H9 (cell line): ENCODE results near the gene CFAP90. TPM values are rescaled to one million over a fixed set of nuclear protein-coding genes. Genes with fewer than 3 reads are reported as not detected.

ENCODE experiments used
- DNase-seq: peaks from one replicate; pipeline ENCODE4 v3.0.0-alpha.2; 2017
- H2AFZ ChIP-seq: one replicate; pipeline ENCODE4 v1.6.1; 2013; ENCODE audit warnings: mild to moderate bottlenecking, low read length, control low read depth, moderate library complexity
- H2AK5ac ChIP-seq: 2 replicates; pipeline ENCODE4 v1.6.1; 2013; ENCODE audit warnings: low read length, control low read depth, mixed read lengths; ENCODE audit not compliant: insufficient read length
- H2BK120ac ChIP-seq: one replicate; pipeline ENCODE4 v1.6.1; 2013; ENCODE audit warnings: low read depth, mild to moderate bottlenecking, low read length, control low read depth, inconsistent platforms; ENCODE audit not compliant: poor library complexity, severe bottlenecking
- H2BK12ac ChIP-seq: 2 replicates; pipeline ENCODE4 v1.6.1; 2013; ENCODE audit warnings: low read length, control low read depth, mixed read lengths, low read depth; ENCODE audit not compliant: insufficient read length
- H2BK15ac ChIP-seq: 2 replicates; pipeline ENCODE4 v1.6.1; 2013; ENCODE audit warnings: low read depth, low read length, control low read depth
- H2BK20ac ChIP-seq: one replicate; pipeline ENCODE4 v1.6.1; 2013; ENCODE audit warnings: low read depth, mild to moderate bottlenecking, low read length, control low read depth, inconsistent platforms; ENCODE audit not compliant: poor library complexity, severe bottlenecking
- H2BK5ac ChIP-seq: 2 replicates; pipeline ENCODE4 v1.6.1; 2013; ENCODE audit warnings: low read length, control low read depth, mixed read lengths; ENCODE audit not compliant: insufficient read length
- H3K14ac ChIP-seq: 2 replicates; pipeline ENCODE4 v1.6.1; 2013; ENCODE audit warnings: low read length, control low read depth; ENCODE audit not compliant: insufficient read depth
- H3K18ac ChIP-seq: 2 replicates; pipeline ENCODE4 v1.6.1; 2013; ENCODE audit warnings: low read depth, mild to moderate bottlenecking, mixed read lengths, low read length, control low read depth; ENCODE audit not compliant: insufficient read length
- H3K23ac ChIP-seq: 2 replicates; pipeline ENCODE4 v1.6.1; 2013; ENCODE audit warnings: low read length, control low read depth, mixed read lengths, low read depth; ENCODE audit not compliant: insufficient read length
- H3K23me2 ChIP-seq: 2 replicates; pipeline ENCODE4 v1.6.1; 2013; ENCODE audit warnings: low read depth, mild to moderate bottlenecking, mixed read lengths, low read length, control low read depth; ENCODE audit not compliant: insufficient read length, poor library complexity, severe bottlenecking
- H3K27ac ChIP-seq: 2 replicates; pipeline ENCODE4 v1.5.1; 2013; ENCODE audit warnings: low read length, control low read depth, mixed read lengths, low read depth; ENCODE audit not compliant: insufficient read length
- H3K27me3 ChIP-seq: 2 replicates; pipeline ENCODE4 v1.6.1; 2013; ENCODE audit warnings: low read length, control low read depth, inconsistent platforms; ENCODE audit not compliant: insufficient read depth
- H3K4ac ChIP-seq: 2 replicates; pipeline ENCODE4 v1.6.1; 2013; ENCODE audit warnings: low read depth, mild to moderate bottlenecking, control low read depth, inconsistent platforms, low read length, moderate library complexity
- H3K4me1 ChIP-seq: 2 replicates; pipeline ENCODE4 v1.6.1; 2013; ENCODE audit warnings: low read length, control low read depth, inconsistent platforms; ENCODE audit not compliant: insufficient read depth
- H3K4me2 ChIP-seq: 2 replicates; pipeline ENCODE4 v1.6.1; 2013; ENCODE audit warnings: low read length, control low read depth, mixed read lengths; ENCODE audit not compliant: insufficient read length, insufficient read depth
- H3K56ac ChIP-seq: 2 replicates; pipeline ENCODE4 v1.6.1; 2013; ENCODE audit warnings: low read depth, mild to moderate bottlenecking, mixed read lengths, low read length, control low read depth; ENCODE audit not compliant: insufficient read length
- H3K79me1 ChIP-seq: 2 replicates; pipeline ENCODE4 v1.6.1; 2013; ENCODE audit warnings: low read depth, mild to moderate bottlenecking, moderate library complexity, low read length, control low read depth, inconsistent platforms; ENCODE audit not compliant: insufficient read depth, poor library complexity, severe bottlenecking
- H3K79me2 ChIP-seq: 2 replicates; pipeline ENCODE4 v1.6.1; 2013; ENCODE audit warnings: low read length, control low read depth, inconsistent platforms; ENCODE audit not compliant: insufficient read depth
- H3K9ac ChIP-seq: 2 replicates; pipeline ENCODE4 v1.6.1; 2013; ENCODE audit warnings: low read length, control low read depth, mixed read lengths; ENCODE audit not compliant: insufficient read length; ENCODE audit errors: extremely low read depth
- H3K9me3 ChIP-seq: one replicate; pipeline ENCODE4 v1.6.1; 2013; ENCODE audit warnings: low read depth, low read length, inconsistent platforms; ENCODE audit not compliant: control insufficient read depth
- H3T11ph ChIP-seq: one replicate; pipeline ENCODE4 v1.6.1; 2013; ENCODE audit warnings: mild to moderate bottlenecking, low read length, control low read depth, inconsistent platforms
- H4K20me1 ChIP-seq: one replicate; pipeline ENCODE4 v1.6.1; 2013; ENCODE audit not compliant: control insufficient read depth, insufficient read length, insufficient read depth
- H4K5ac ChIP-seq: 2 replicates; pipeline ENCODE4 v1.6.1; 2013; ENCODE audit warnings: low read depth, mild to moderate bottlenecking, mixed read lengths, low read length, control low read depth; ENCODE audit not compliant: insufficient read length
- H4K8ac ChIP-seq: replicated peaks from 2 replicates; pipeline ENCODE4 v1.6.1; 2013; ENCODE audit warnings: low read length, control low read depth, mixed read lengths, low read depth; ENCODE audit not compliant: insufficient read length
- H4K91ac ChIP-seq: 2 replicates; pipeline ENCODE4 v1.6.1; 2013; ENCODE audit warnings: low read depth, mild to moderate bottlenecking, moderate library complexity, mixed read lengths, low read length, control low read depth; ENCODE audit not compliant: insufficient read length
- H3K27ac Mint-ChIP-seq, 3 experiments: 2 replicates in 2 of 3; 3 replicates in 1 of 3; pipeline ENCODE4 v1.8.0; 2020 to 2021; ENCODE audit warnings: mixed read lengths in 3 of 3, mild to moderate bottlenecking in 1 of 3, moderate library complexity in 1 of 3
- H3K27me3 Mint-ChIP-seq: 2 replicates; pipeline ENCODE4 v1.8.0; 2021; ENCODE audit warnings: low read depth, mild to moderate bottlenecking, moderate library complexity, mixed read lengths
- H3K36me3 Mint-ChIP-seq, 3 experiments: 2 replicates in 2 of 3; 3 replicates in 1 of 3; pipeline ENCODE4 v1.8.0; 2020 to 2021; ENCODE audit warnings: low read depth in 3 of 3, mixed read lengths in 3 of 3; ENCODE audit not compliant: insufficient read depth in 1 of 3
- H3K4me1 Mint-ChIP-seq, 2 experiments: 2 replicates each; pipeline ENCODE4 v1.8.0; 2020; ENCODE audit warnings: mixed read lengths in 2 of 2
- H3K4me3 Mint-ChIP-seq, 2 experiments: 2 replicates in 1 of 2; 3 replicates in 1 of 2; pipeline ENCODE4 v1.8.0; 2020 to 2021; ENCODE audit warnings: mild to moderate bottlenecking in 2 of 2, mixed read lengths in 2 of 2, moderate library complexity in 1 of 2
- H3K9me3 Mint-ChIP-seq, 2 experiments: 2 replicates in 1 of 2; 3 replicates in 1 of 2; pipeline ENCODE4 v1.8.0; 2020; ENCODE audit warnings: mild to moderate bottlenecking in 2 of 2, mixed read lengths in 2 of 2, moderate library complexity in 1 of 2
- CTCF ChIP-seq: fragments of 200-600 bp; sonication (generic); conservative IDR thresholded peaks from 3 replicates; pipeline ENCODE4 v1.8.0; 2021; ENCODE audit warnings: antibody characterized with exemption, mild to moderate bottlenecking
- WGBS: extraction: QIAGEN DNeasy Blood & Tissue Kit; methylation state at CpG from one replicate; pipeline ENCODE4 v1.1.7; 2013; ENCODE audit warnings: missing lambda C conversion rate, low lambda C conversion rate, mixed read lengths; ENCODE audit not compliant: insufficient read length; ENCODE audit errors: extremely low coverage; 5-methylcytosine and 5-hydroxymethylcytosine counted together
- total RNA-seq: library from RNA; stranded (reverse); gene quantifications from 2 replicates; pipeline ENCODE4 v1.2.1, GENCODE V29; 2021

The CFAP90 gene
- total RNA-seq, 1 experiment from 2014 or later, result 0.44 TPM

DNA sequence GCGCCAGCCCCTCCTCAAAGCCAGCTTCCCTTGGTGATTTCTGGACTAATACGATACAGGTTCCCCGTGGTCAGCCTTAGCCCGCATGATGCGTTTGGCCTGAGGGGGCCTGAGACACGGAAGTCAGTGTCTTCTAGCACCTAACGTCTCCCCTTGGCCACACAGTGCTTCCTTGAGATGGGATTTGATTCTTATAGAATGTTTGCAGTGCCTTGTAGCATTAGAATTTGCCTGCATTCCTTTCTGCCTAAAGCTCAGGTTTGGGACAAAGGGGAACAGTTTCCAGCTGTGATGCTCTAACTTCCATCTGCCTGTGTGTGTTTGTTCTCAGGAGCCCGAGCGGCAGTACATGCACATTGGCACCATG is 34.4 kb downstream of the CFAP90 start:
- Histone ChIP-seq H3K9me3 (no peaks in the 10 kb centered on the region), H3K4ac (no peak overlapping the region), H2BK20ac (no peak overlapping the region), H2BK15ac (no peak overlapping the region), H3K18ac (peak overlapping the region; percentile 21), H4K20me1 (no peaks in the 10 kb centered on the region), H3K79me1 (no peaks in the 10 kb centered on the region), H2BK5ac (no peak overlapping the region), H3K4me2 (peak overlapping the region; percentile 0), H2AFZ (no peak overlapping the region), H2BK120ac (no peak overlapping the region), H4K91ac (no peak overlapping the region), H4K8ac (no peak overlapping the region), H2BK12ac (no peak overlapping the region), H3K4me1 (0 out of 2 replicates have a peak, but pooled peaks cover 2% of the 10 kb centered on the region), H3K23me2 (no peaks in the 10 kb centered on the region), H3K23ac (no peak overlapping the region), H3K27ac (no peak overlapping the region), H3K27me3 (no peaks in the 10 kb centered on the region), H3K79me2 (no peaks in the 10 kb centered on the region), H3K56ac (no peak overlapping the region), H2AK5ac (no peak overlapping the region), H3K14ac (no peak overlapping the region), H3K9ac (no peak overlapping the region), H4K5ac (no peak overlapping the region), H3T11ph (no peak overlapping the region)
- WGBS, result no CpG with 5 or more reads among the region's 9 CpGs
- H3K4me3 Mint-ChIP-seq, result no peak overlapping the region
- no peaks in the 10 kb centered on the region for H3K9me3 Mint-ChIP-seq
- no peak for TF ChIP-seq CTCF
- DNase-seq, result no peak
- H3K27me3 Mint-ChIP-seq, result no peaks in the 10 kb centered on the region
- H3K4me1 Mint-ChIP-seq, result peaks cover 27% of the 10 kb centered on the region in 2 experiments
- peak overlapping the region; percentile 79 to 95 (median 82); a peak in 5 of 7 replicates for H3K27ac Mint-ChIP-seq
- H3K36me3 Mint-ChIP-seq, result peaks cover 5 to 14% (median 13%) of the 10 kb centered on the region in 3 experiments; a peak in 5 of 7 replicates
